ENCODE measurements around the gene PHF2.

PHF2 gene

GRCh38 chr9:93633492-93634221, 57.3 kb downstream of the PHF2 start:
- no peak overlapping the region for H3K4me3 ChIP-seq (ENCODE audit: low read length)
- TF ChIP-seq ZNF274 (IDR thresholded peaks at IDR 0.05; ENCODE audit: low read depth, low read length): no peak

DNA sequence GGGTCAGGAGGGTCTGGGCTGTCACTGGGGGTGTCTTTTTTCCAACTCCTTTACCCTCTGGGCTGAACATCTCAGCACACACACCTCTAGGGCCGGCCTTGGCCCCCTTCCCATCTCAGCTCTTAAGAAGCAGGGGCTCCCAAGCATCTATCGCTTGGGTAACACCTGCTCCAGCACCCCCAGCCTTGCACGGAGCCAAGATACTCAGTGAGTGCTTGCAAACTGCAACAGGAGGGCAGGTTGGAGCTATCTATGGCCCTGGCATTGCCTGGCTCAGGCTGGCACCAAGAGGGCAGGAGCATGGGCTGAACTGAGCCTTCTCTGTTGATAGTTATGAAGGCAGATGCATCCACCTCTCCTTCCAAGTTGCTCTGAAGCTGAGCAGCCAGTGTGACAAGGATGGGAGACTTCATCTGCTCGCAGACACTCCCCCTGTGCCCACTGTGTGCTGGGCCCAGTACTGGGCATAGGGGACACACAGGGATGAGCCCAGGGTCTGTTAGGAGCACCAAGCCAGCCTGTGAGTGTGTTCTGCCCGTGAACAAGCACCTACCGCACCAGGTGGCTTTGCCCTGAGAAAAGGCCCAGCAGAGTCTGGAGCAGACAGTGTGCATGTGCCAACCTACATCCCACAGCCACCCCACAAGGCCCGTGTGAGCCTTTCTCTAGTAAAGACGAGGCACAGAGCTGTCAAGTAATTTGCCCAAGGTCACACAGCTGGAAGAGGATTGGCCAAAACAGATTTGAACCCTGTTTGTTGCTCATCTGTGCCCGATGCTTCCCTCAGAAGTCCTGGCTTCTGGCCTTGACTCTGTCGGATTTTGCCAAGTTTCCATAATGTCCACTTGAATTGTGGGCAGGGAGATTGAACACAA, 58.2 kb downstream of the PHF2 start:
- no peak for TF ChIP-seq ZNF274 (IDR thresholded peaks at IDR 0.05; ENCODE audit: low read depth, low read length)
- no peak overlapping the region for H3K4me3 ChIP-seq (ENCODE audit: low read length)

DNA sequence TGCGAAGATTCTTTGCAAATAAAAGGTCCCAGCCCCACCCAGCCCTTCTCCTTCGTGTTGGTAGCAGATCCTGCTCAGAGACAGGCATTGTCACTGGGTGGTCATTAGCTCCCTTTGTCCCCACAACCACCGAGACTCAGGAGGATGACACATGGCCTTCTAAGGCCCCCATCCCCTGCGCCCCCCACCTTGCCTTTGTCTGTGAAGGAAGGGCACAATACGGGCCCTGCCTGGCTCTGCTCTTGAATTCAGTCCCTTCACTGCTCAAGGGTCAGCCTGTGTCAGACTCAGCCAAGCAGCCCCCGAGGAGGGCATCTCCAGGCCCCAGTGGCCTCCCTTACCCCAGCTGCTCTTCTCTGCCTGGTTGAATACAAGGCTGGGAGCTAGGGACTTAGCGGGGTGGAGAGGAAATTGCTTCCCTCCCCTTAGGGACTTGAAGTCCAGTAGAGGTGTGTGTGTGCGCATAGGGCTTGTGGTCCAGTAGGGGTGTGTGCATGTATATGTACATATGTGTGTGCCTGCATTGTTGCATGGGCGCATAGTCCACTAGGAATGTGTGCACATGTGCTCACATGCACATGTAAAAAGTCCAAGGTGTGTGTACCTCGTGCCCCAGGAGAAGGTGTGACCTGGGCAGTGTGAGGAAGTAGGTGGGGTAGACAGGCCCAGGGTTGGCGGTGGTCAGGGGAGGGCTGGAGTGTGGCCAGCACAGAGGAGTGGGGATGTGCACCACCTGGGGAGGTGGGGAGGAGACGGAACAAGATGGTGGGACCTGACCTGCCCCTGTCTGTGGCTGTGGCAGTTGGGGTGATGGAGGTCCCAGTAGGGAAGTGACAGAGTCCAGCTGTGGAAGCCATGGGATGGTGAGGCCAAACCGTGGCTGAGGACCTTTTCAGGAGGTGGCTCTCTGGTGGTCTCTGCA, 59.1 kb downstream of the PHF2 start:
- no peak for TF ChIP-seq ZNF274 (IDR thresholded peaks at IDR 0.05; ENCODE audit: low read depth, low read length)
- H3K4me3 ChIP-seq (ENCODE audit: low read length): no peak overlapping the region

DNA sequence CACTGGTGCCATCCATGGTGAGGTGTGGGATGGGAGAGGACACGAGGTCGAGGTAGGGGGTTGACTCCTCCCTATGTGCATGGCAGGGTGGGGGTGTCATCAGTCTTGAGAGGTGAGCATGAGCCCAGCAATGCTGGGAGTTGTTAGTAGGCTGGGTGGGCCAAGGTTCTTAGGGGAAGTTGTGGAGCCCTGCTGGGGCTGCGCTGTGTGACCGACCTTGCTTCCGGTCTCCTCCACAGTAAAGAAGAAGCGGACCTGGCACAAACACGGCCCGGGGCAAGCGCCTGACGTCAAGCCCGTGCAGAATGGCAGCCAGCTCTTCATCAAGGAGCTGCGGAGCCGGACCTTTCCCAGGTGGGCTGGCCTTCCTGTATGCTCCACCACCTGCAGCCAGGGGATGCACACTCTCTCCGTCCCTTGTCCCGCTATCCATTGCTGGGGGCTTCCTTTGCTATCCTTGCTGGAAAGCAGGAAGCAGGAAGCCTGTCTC, 59.8 kb downstream of the PHF2 start:
- no peak for TF ChIP-seq ZNF274 (IDR thresholded peaks at IDR 0.05; ENCODE audit: low read depth, low read length)
- H3K4me3 ChIP-seq (ENCODE audit: low read length): no peak overlapping the region

- no peak overlapping the region for H3K4me3 ChIP-seq (ENCODE audit: low read length)
- no peak for TF ChIP-seq ZNF274 (IDR thresholded peaks at IDR 0.05; ENCODE audit: low read depth, low read length)
These were observed 60.3 kb downstream of the PHF2 start for GRCh38 chr9:93636667-93637066.

DNA sequence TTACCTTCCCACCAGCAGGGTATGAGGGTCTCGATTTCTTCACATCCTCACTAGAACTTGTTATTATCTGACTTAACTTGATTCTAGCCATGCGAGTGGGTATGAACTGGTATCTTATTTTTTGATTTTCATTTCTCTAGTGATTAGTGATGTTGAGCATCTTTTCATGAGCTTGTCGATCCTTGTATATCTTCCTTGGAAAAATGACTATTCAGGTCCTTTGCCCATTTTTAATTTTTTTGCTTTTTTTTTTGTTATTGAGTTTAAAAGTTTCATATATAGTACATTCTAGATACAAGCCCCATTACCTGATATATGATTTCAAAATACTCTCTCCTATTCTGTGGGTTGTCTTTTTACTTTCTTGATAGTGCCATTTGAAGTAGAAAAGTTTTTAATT, 61.5 kb downstream of the PHF2 start:
- no peak for TF ChIP-seq ZNF274 (IDR thresholded peaks at IDR 0.05; ENCODE audit: low read depth, low read length)

DNA sequence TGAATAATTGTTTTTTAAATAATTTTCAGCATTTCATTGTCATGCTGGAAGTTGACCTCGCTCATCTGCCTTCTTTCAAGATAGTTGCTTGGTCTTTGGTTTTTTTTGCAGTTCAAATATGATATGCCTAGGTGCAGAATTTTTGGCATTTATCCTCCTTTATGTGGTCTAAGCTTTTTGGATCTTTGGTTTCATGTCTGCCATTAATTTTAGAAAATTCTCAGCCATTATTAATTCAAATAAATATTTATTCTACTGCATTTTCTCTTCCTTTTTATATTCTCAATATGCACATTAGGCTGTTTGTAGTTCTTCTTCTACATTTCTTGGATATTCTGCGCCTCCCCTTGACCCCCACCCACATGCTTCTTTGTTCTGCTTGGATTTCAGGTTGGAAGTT, 63.6 kb downstream of the PHF2 start:
- no peak overlapping the region for H3K4me3 ChIP-seq (ENCODE audit: low read length)
- no peak for TF ChIP-seq ZNF274 (IDR thresholded peaks at IDR 0.05; ENCODE audit: low read depth, low read length)

More for the DNA sequence above, 61.5 kb downstream of the PHF2 start:
- H3K4me3 ChIP-seq (ENCODE audit: low read length): no peak overlapping the region

DNA sequence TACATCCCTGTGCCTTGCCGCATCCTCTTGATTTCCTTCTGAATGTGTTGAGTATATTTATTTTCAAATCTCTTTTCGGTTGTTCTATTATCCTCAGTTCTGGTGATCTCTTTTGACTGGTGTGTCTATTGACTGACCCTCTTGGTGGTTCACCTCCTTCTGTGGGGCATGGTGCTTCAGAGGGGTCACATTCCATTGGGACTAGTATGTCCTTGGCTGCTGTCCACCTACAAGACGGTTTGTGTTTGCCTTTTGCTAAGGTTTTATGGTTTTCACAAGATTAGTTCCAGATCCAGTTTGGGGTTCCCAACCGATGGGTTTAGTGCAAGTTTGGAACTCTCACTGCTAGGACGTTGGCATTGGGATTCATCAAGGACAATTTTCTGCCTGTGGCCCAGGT, 66.6 kb downstream of the PHF2 start:
- no peak for TF ChIP-seq ZNF274 (IDR thresholded peaks at IDR 0.05; ENCODE audit: low read depth, low read length)
- no peak overlapping the region for H3K4me3 ChIP-seq (ENCODE audit: low read length)

DNA sequence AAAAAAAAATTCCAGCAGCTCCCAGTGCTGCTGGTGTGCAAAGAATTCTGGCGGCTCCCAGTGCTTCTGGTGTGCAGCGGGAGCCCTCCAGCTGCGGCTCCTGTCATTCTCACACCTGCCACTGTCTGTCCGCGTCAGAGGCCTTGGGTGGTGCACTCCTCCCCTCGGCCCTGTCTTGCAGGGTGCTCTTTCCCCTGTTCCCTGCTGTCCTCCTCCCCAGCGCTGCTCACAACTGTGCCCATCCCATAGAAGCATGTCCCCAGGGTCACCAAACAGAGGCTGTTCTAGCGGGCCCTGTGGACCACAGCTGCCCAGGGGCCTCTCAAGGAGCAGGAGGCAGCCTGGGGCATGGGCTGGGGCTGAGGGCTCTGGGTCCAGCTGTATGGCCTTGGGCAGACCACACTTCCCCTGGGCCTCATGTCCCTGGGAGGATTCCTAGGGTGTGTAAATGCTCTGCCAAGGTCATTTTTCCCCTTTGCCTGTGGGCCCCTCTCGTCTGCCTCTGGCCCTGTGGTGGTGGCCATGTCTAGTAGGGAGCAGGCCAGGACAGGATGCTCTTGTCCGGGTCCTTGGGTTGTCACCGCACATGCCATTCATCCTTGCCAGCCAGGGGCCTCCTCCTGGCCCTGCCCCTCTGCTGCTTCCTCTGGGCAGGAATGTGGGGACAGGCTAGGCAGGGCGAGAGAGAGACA, 68.2 kb downstream of the PHF2 start:
- TF ChIP-seq ZNF274 (IDR thresholded peaks at IDR 0.05; ENCODE audit: low read depth, low read length): no peak
- no peak overlapping the region for H3K4me3 ChIP-seq (ENCODE audit: low read length)

DNA sequence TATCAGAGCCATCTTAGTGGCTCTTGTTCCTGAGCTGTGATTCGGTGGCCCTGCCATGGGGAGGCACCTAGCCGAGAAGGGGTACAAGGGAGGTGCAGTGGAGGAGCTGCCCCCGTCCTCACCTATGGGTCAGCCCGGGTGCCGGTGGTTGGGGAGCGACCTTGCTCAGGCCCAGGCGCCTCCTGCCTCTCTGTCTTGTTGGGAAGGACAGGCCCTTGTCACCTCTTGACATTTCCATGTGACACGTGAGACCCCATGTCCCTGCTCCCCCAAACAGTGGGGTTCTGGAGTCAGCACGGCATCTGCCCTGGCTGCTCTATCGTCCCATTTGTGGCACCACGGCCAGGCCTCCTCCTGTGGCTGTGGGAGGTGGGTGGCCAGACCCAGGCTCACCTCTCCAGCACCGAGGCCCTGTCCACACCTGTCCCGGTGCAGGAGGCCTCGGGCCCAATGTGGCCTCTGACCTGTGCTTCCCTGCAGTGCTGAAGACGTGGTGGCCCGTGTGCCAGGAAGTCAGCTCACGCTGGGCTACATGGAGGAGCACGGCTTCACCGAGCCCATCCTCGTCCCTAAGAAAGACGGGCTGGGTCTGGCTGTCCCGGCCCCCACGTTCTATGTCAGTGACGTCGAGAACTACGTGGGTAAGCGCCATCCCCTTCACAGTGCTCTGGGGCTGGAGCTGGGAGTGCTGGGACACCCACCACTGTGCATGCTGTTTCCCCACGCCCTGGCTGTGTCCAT, 68.9 kb downstream of the PHF2 start:
- no peak overlapping the region for H3K4me3 ChIP-seq (ENCODE audit: low read length)
- no peak for TF ChIP-seq ZNF274 (IDR thresholded peaks at IDR 0.05; ENCODE audit: low read depth, low read length)

GRCh38 chr9:93645921-93646639, 69.7 kb downstream of the PHF2 start:
- no peak overlapping the region for H3K4me3 ChIP-seq (ENCODE audit: low read length)
- TF ChIP-seq ZNF274 (IDR thresholded peaks at IDR 0.05; ENCODE audit: low read depth, low read length): no peak

GRCh38 chr9:93646640-93647178, 70.3 kb downstream of the PHF2 start:
- TF ChIP-seq ZNF274 (IDR thresholded peaks at IDR 0.05; ENCODE audit: low read depth, low read length): no peak
- H3K4me3 ChIP-seq (ENCODE audit: low read length): no peak overlapping the region

Data from GM08714 (cell line).